ENCODE measurements around the gene LAMA2. TPM values are rescaled to one million over a fixed set of nuclear protein-coding genes. Genes with fewer than 3 reads are reported as not detected.

The LAMA2 gene
- polyA plus RNA-seq, 3 donors = not detected

DNA sequence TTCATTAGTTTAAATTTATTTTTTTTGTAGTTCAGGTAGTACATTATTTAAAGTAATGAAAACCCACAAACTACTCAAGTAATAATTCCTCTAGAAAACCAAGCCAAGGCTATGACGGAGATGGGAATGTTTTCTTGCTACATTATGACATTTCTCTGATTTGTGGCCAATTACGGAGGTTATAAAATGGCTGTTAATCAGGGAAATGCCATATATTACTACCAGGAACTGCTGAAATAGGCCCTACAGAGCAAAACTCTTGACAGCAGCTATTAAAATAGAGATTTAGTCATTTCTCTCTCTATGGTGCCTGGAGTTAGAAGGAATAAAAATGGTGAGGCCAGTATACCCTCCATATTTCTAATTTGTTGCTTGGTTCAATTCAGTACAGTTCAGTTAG lies 547.0 kb downstream of the LAMA2 start:
- H3K4me3 ChIP-seq (replicated peaks in 1 of 3; ENCODE audit: low read depth in 2 of 3, low read length in 3 of 3) = no peak overlapping the region
- H3K4me2 ChIP-seq (replicated peaks; ENCODE audit: extremely low read depth, low read length, poor library complexity, severe bottlenecking) = no peak overlapping the region
- Mint-ChIP-seq H3K36me3 (no peaks in the 10 kb centered on the region), H3K4me3 (no peak overlapping the region), H3K27me3 (ENCODE audit: low read depth in 3 of 3) (peaks cover 0 to 4% (median 3%) of the 10 kb centered on the region in 3 donors), H3K27ac (no peak overlapping the region), H3K9me3 (peaks cover 0 to 3% (median 0%) of the 10 kb centered on the region in 7 donors), H3K4me1 (no peaks in the 10 kb centered on the region)
- no peak overlapping the region for H2AFZ ChIP-seq (ENCODE audit: insufficient read depth, low read depth, low read length, poor library complexity, severe bottlenecking)
- WGBS (ENCODE audit: insufficient coverage) = no CpG with 5 or more reads among the region's 2 CpGs
- DNase-seq = no peak
- intact Hi-C loops (cut with micrococcal nuclease) = no loop called here
- H3K9ac ChIP-seq (ENCODE audit: insufficient read depth, low read length, poor library complexity, severe bottlenecking) = no peak overlapping the region
- no peaks in the 10 kb centered on the region for H3K36me3 ChIP-seq (replicated peaks in 1 of 2; ENCODE audit: control insufficient read depth in 1 of 2, insufficient read depth in 2 of 2, low read length in 2 of 2)
- no peaks in the 10 kb centered on the region for H3K4me1 ChIP-seq (ENCODE audit: control insufficient read depth in 1 of 2, insufficient read depth in 2 of 2, low read length in 2 of 2)
- no peaks in the 10 kb centered on the region for H4K20me1 ChIP-seq (ENCODE audit: insufficient read depth, low read length)
- peaks cover 0 to 2% of the 10 kb centered on the region in 2 donors for H3K27me3 ChIP-seq (ENCODE audit: control insufficient read depth in 2 of 2, insufficient read depth in 2 of 2, low read length in 2 of 2)
- no peaks in the 10 kb centered on the region for H3K9me3 ChIP-seq (replicated peaks in 1 of 2; ENCODE audit: control insufficient read depth in 1 of 2, insufficient read depth in 1 of 2, low read length in 2 of 2)
- H3K27ac ChIP-seq (ENCODE audit: low read depth in 1 of 2, low read length in 2 of 2) = no peak overlapping the region
- no peak for TF ChIP-seq CTCF (IDR thresholded peaks at IDR 0.05)
- H3K79me2 ChIP-seq (ENCODE audit: insufficient read depth, low read length) = no peaks in the 10 kb centered on the region

DNA sequence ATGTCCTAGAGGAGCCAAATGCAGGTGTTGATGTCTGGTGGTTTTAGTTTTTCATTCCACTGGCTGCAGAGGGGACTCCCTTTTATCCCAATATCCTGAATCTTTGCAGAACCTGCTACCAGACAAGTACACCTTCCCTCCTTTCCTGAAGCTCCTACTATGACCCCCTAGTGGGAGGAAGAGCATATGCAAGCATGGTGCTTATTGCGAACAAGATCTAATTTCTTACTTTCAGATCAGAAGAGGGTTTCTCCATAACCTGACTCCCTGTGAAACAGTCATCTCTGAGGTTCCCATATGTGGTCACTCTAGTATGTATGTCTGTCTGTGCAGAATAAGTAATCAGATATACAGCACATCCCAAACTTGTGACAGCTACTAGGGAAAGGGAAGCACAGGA lies 549.8 kb downstream of the LAMA2 start:
- intact Hi-C loops (cut with micrococcal nuclease) = no loop called here

More for the DNA sequence above, 549.8 kb downstream of the LAMA2 start:
- peaks cover 0 to 3% (median 0%) of the 10 kb centered on the region in 7 donors for H3K9me3 Mint-ChIP-seq
- no CpG with 5 or more reads among the region's 1 CpG for WGBS (ENCODE audit: insufficient coverage)
- no peaks in the 10 kb centered on the region for H3K36me3 ChIP-seq (replicated peaks in 1 of 2; ENCODE audit: control insufficient read depth in 1 of 2, insufficient read depth in 2 of 2, low read length in 2 of 2)
- H3K4me3 ChIP-seq (replicated peaks in 1 of 3; ENCODE audit: low read depth in 2 of 3, low read length in 3 of 3) = no peak overlapping the region
- H3K79me2 ChIP-seq (ENCODE audit: insufficient read depth, low read length) = no peaks in the 10 kb centered on the region
- no peak overlapping the region for H3K27ac Mint-ChIP-seq
- H3K4me1 ChIP-seq (ENCODE audit: control insufficient read depth in 1 of 2, insufficient read depth in 2 of 2, low read length in 2 of 2) = no peaks in the 10 kb centered on the region
- DNase-seq = no peak
- H3K36me3 Mint-ChIP-seq = no peaks in the 10 kb centered on the region
- no peaks in the 10 kb centered on the region for H3K4me1 Mint-ChIP-seq
- no peak overlapping the region for H3K4me3 Mint-ChIP-seq
- no peaks in the 10 kb centered on the region for H4K20me1 ChIP-seq (ENCODE audit: insufficient read depth, low read length)
- H2AFZ ChIP-seq (ENCODE audit: insufficient read depth, low read depth, low read length, poor library complexity, severe bottlenecking) = no peak overlapping the region
- peaks cover 0 to 2% of the 10 kb centered on the region in 2 donors for H3K27me3 ChIP-seq (ENCODE audit: control insufficient read depth in 2 of 2, insufficient read depth in 2 of 2, low read length in 2 of 2)
- no peak overlapping the region for H3K9ac ChIP-seq (ENCODE audit: insufficient read depth, low read length, poor library complexity, severe bottlenecking)
- H3K9me3 ChIP-seq (replicated peaks in 1 of 2; ENCODE audit: control insufficient read depth in 1 of 2, insufficient read depth in 1 of 2, low read length in 2 of 2) = no peaks in the 10 kb centered on the region
- TF ChIP-seq CTCF (IDR thresholded peaks at IDR 0.05) = no peak
- no peak overlapping the region for H3K4me2 ChIP-seq (replicated peaks; ENCODE audit: extremely low read depth, low read length, poor library complexity, severe bottlenecking)
- no peak overlapping the region for H3K27ac ChIP-seq (ENCODE audit: low read depth in 1 of 2, low read length in 2 of 2)
- H3K27me3 Mint-ChIP-seq (ENCODE audit: low read depth in 3 of 3) = peaks cover 4 to 8% (median 4%) of the 10 kb centered on the region in 3 donors
